GM12878 (cell line): ENCODE data around the gene FGF14. TPM values are rescaled to one million over a fixed set of nuclear protein-coding genes. Genes with fewer than 3 reads are reported as not detected.

Experiments used
- ATAC-seq: fragments of 200-7000 bp; cut with Tn5 transposase; 3 replicates; pipeline ENCODE4 v1.9.1; 2020; ENCODE audit warnings: mild to moderate bottlenecking, moderate library complexity
- BruUV-seq: library from RNA; stranded (reverse); fragments of 400-500 nt; replicated peaks from 2 replicates; lab custom pipeline; 2021; lab: Mats Ljungman, UMichigan
- CTCF ChIA-PET: fragments of 300-600 bp; sonication (Branson Sonifier 250); formaldehyde crosslinking; extraction: SDS; loops from one replicate; lab custom pipeline; 2021; ENCODE audit warnings: inconsistent platforms; lab: Yijun Ruan, JAX
- POLR2A ChIA-PET: fragments of 350-600 bp; formaldehyde crosslinking; extraction: SDS; loops from one replicate; lab custom pipeline; 2021; ENCODE audit warnings: inconsistent platforms; lab: Charles Lee
- RAD21 ChIA-PET: fragments of 300-600 bp; sonication (Branson Sonifier 250); formaldehyde crosslinking; loops from one replicate; lab custom pipeline; 2023; ENCODE audit warnings: antibody characterized with exemption; ENCODE audit not compliant: unreplicated experiment; lab: Charles Lee
- SMC1A ChIA-PET: fragments of 300-600 bp; sonication (Branson Sonifier 250); formaldehyde crosslinking; loops from one replicate; lab custom pipeline; 2023; ENCODE audit not compliant: unreplicated experiment, uncharacterized antibody; lab: Charles Lee
- DNase-seq: peaks from one replicate; pipeline ENCODE4 v3.0.0-alpha.2; 2011; ENCODE audit warnings: low read depth, low spot score
- FAIRE-seq: peaks from 3 replicates; lab custom pipeline; 2011; peaks lifted over from hg19 to GRCh38; lab: Jason Lieb, UNC
- H2AFZ ChIP-seq: 2 replicates; pipeline ENCODE4 v1.6.0; 2011; ENCODE audit warnings: low read depth, low read length, control low read depth; ENCODE audit not compliant: control insufficient read depth
- H3K27ac ChIP-seq: 2 replicates; pipeline ENCODE4 v1.5.1; 2011; ENCODE audit warnings: control low read depth; ENCODE audit not compliant: control insufficient read depth, insufficient read depth
- H3K27me3 ChIP-seq, 2 experiments: replicated peaks in 1 of 2; 2 replicates each; pipeline versions ENCODE4 v1.6.0 to v1.6.1; 2011; ENCODE audit warnings: low read length in 1 of 2; ENCODE audit not compliant: control insufficient read depth in 2 of 2, insufficient read depth in 2 of 2
- H3K36me3 ChIP-seq, 2 experiments: 2 replicates each; pipeline ENCODE4 v1.5.1; 2011; ENCODE audit warnings: low read length in 1 of 2; ENCODE audit not compliant: control insufficient read depth in 2 of 2, insufficient read depth in 2 of 2
- H3K4me1 ChIP-seq: 2 replicates; pipeline ENCODE4 v1.6.1; 2011; ENCODE audit warnings: mild to moderate bottlenecking, low read length, moderate library complexity, mixed read lengths; ENCODE audit not compliant: control insufficient read depth, insufficient read depth
- H3K4me2 ChIP-seq: 2 replicates; pipeline ENCODE4 v1.6.0; 2011; ENCODE audit warnings: control low read depth; ENCODE audit not compliant: control insufficient read depth, insufficient read depth
- H3K4me3 ChIP-seq: fragments of 200-600 bp; sonication (generic); 2 replicates; pipeline ENCODE4 v1.5.1; 2016
- H3K79me2 ChIP-seq: 2 replicates; pipeline ENCODE4 v1.6.0; 2011; ENCODE audit warnings: low read length; ENCODE audit not compliant: control insufficient read depth, insufficient read depth
- H3K9ac ChIP-seq: 2 replicates; pipeline ENCODE4 v1.8.0; 2011; ENCODE audit warnings: low read length, control low read depth, mixed read lengths; ENCODE audit not compliant: control insufficient read depth, insufficient read depth
- H3K9me3 ChIP-seq: replicated peaks from 3 replicates; pipeline ENCODE4 v1.5.1; 2011; ENCODE audit warnings: mild to moderate bottlenecking, low read length; ENCODE audit not compliant: control insufficient read depth, insufficient read depth
- H4K20me1 ChIP-seq: 2 replicates; pipeline ENCODE4 v1.6.0; 2011; ENCODE audit not compliant: control insufficient read depth, insufficient read depth
- EZH2 ChIP-seq: IDR thresholded peaks from 2 replicates; pipeline ENCODE4 v1.6.1; 2012; ENCODE audit warnings: low read depth, mild to moderate bottlenecking, control low read depth, inconsistent platforms, low read length, borderline replicate concordance; ENCODE audit not compliant: control insufficient read depth
- HSF1 ChIP-seq: fragments of 150-350 bp; IDR thresholded peaks from 2 replicates; pipeline ENCODE4 v1.6.1; 2014; ENCODE audit warnings: mild to moderate bottlenecking, low read depth, low read length
- JUNB ChIP-seq: IDR thresholded peaks from 2 replicates; pipeline ENCODE4 v1.6.1; 2016; ENCODE audit warnings: antibody characterized with exemption, mild to moderate bottlenecking
- NFYB ChIP-seq: IDR thresholded peaks from 2 replicates; pipeline ENCODE4 v1.6.1; 2011; ENCODE audit warnings: low read depth, mild to moderate bottlenecking, low read length, improper control_type of control experiment, moderate library complexity; ENCODE audit not compliant: insufficient read depth
- PAX5 ChIP-seq: IDR thresholded peaks from 2 replicates; pipeline ENCODE4 v1.6.1; 2011; ENCODE audit warnings: low read depth, low read length, borderline replicate concordance
- SREBF1 ChIP-seq: IDR thresholded peaks from 2 replicates; pipeline ENCODE4 v1.6.1; 2012; ENCODE audit warnings: mild to moderate bottlenecking, low read length
- ZNF217 ChIP-seq: fragments of 450-650 bp; IDR thresholded peaks from 2 replicates; pipeline ENCODE4 v1.6.1; 2017; ENCODE audit warnings: antibody characterized with exemption, mild to moderate bottlenecking
- in situ Hi-C: fragments of 300-500 bp; cut with MboI; formaldehyde crosslinking; loops from 9 replicates; pipeline ENCODE4 v1.14.3; 2018; ENCODE audit warnings: mixed read lengths
- intact Hi-C: fragments of 100-400 bp; cut with micrococcal nuclease; formaldehyde crosslinking; loops from one replicate; pipeline ENCODE4 v1.14.2; 2022; ENCODE audit not compliant: unreplicated experiment
- polyA plus RNA-seq, 11 experiments: library from polyadenylated mRNA; depleted of rRNA in 4 of 11; unstranded in 6 of 11; stranded (reverse) in 5 of 11; fragments of >200 nt; fragmentation: Nextera tagmentation in 4 of 11; fragmentation: Illumina TruSeq in 1 of 11; extraction: Ambion mirVana in 4 of 11; extraction: Trizol in 1 of 11; gene quantifications; 1 replicate in 1 of 11; 2 replicates in 10 of 11; pipeline versions ENCODE4 v1.2.1 to v1.2.3, GENCODE V29; 2011 to 2016; ENCODE audit warnings: inconsistent platforms in 2 of 11, missing spikeins in 2 of 11, low read depth in 1 of 11
- total RNA-seq, 4 experiments: library from RNA; depleted of rRNA in 3 of 4; stranded (reverse); fragments of >200 nt in 3 of 4; fragmentation: Illumina TruSeq in 1 of 4; extraction: Trizol in 1 of 4; gene quantifications; 2 replicates each; pipeline versions ENCODE4 v1.2.1 to v1.2.3, GENCODE V29; 2013 to 2021

Gene FGF14
- total and polyA plus RNA-seq, 10 of the 15 experiments (the other 5 are each of a cell fraction or from before 2014, with no cell fraction given) = under 0.01 to 0.44 (median 0.04) TPM

GRCh38 chr13:102147353-102147752, 254.5 kb downstream of the FGF14 start (continued):
- TF ChIP-seq PAX5 = no peak
- no peak for TF ChIP-seq HSF1
- TF ChIP-seq EZH2 = no peak
- TF ChIP-seq NFYB = no peak
- no peak for TF ChIP-seq JUNB

GRCh38 chr13:102145750-102146149, 256.1 kb downstream of the FGF14 start:
- Histone ChIP-seq H3K9me3 (no peaks in the 10 kb centered on the region), H3K27me3 (no peaks in the 10 kb centered on the region), H3K4me2 (no peak overlapping the region), H2AFZ (no peak overlapping the region), H3K36me3 (no peaks in the 10 kb centered on the region), H3K4me1 (no peaks in the 10 kb centered on the region), H3K27ac (no peak overlapping the region), H3K9ac (no peak overlapping the region), H4K20me1 (no peaks in the 10 kb centered on the region), H3K79me2 (no peaks in the 10 kb centered on the region), H3K4me3 (no peak overlapping the region)
- POLR2A ChIA-PET = no interaction called here
- no TSS peak for BruUV-seq
- DNase-seq (no peak), ATAC-seq (no peak), FAIRE-seq (no peak)
- TF ChIP-seq ZNF217 (no peak), SREBF1 (no peak)
- CTCF ChIA-PET = no interaction called here
- in situ Hi-C loops = loop anchor here (25.0 kb wide), 1 partner anchor 317 kb away; no protein-coding TSS in a partner anchor
- SMC1A ChIA-PET = no interaction called here
- RAD21 ChIA-PET = interaction anchor here (1.2 kb wide), 1 partner anchor 410 kb away, joined by 3 read pairs; no protein-coding TSS in a partner anchor
- intact Hi-C loops = loop anchor here (10.0 kb wide), 1 partner anchor 1001 kb away; no protein-coding TSS in a partner anchor
